ENCODE results near the gene RIMKLA. TPM values are rescaled to one million over a fixed set of nuclear protein-coding genes. Genes with fewer than 3 reads are reported as not detected.

Gene RIMKLA
- total and polyA plus RNA-seq, 10 of the 15 experiments (the other 5 are each of a cell fraction or from before 2014, with no cell fraction given), result 0.01 to 0.52 (median 0.08) TPM

GRCh38 chr1:42358791-42359190, 21.8 kb upstream of the RIMKLA start (continued):
- TF ChIP-seq RAD21 (IDR thresholded peaks at IDR 0.05; ENCODE audit: insufficient read depth, low read depth, low read length) (no peak), PRDM15 (CRISPR knock-in tag; IDR thresholded peaks at IDR 0.05) (no peak), ATF7 (IDR thresholded peaks at IDR 0.05; ENCODE audit: low read depth) (peak; percentile 70), E2F8 (IDR thresholded peaks at IDR 0.05; ENCODE audit: low read depth, partially characterized antibody) (no peak), POLR2AphosphoS2 (IDR thresholded peaks at IDR 0.05; ENCODE audit: low read depth, low read length) (no peak), MEF2A (IDR thresholded peaks at IDR 0.05; ENCODE audit: insufficient read depth, low read depth, low read length) (0 out of 2 replicates have a peak, but pooled peaks have one; percentile 63), ZBTB4 (CRISPR knock-in tag; IDR thresholded peaks at IDR 0.05) (no peak), NFXL1 (IDR thresholded peaks at IDR 0.05; ENCODE audit: borderline replicate concordance) (no peak), DPF2 (IDR thresholded peaks at IDR 0.05) (no peak), ETV6 (conservative IDR thresholded peaks at IDR 0.05 in 1 of 2, IDR thresholded peaks at IDR 0.05 in 1 of 2; ENCODE audit: borderline replicate concordance in 1 of 2, low read depth in 1 of 2) (no peak), MYB (IDR thresholded peaks at IDR 0.05; ENCODE audit: borderline replicate concordance, low read depth, low read length) (no peak), MTA2 (IDR thresholded peaks at IDR 0.05; ENCODE audit: low read depth) (peak; percentile 69; the same call in 1 of the 2 replicates), BACH1 (IDR thresholded peaks at IDR 0.05; ENCODE audit: borderline replicate concordance) (no peak; the same call in 1 of the 2 replicates), PKNOX1 (IDR thresholded peaks at IDR 0.05) (no peak), BCL11A (IDR thresholded peaks at IDR 0.05; ENCODE audit: low read depth, low read length) (no peak), TCF7 (IDR thresholded peaks at IDR 0.05; ENCODE audit: borderline replicate concordance) (no peak), MEF2B (IDR thresholded peaks at IDR 0.05; ENCODE audit: partially characterized antibody, poor library complexity, severe bottlenecking) (peak; percentile 76), RCOR1 (conservative IDR thresholded peaks at IDR 0.05; ENCODE audit: low read depth, low read length) (no peak), HDAC2 (IDR thresholded peaks at IDR 0.05) (no peak), BMI1 (IDR thresholded peaks at IDR 0.05; ENCODE audit: borderline replicate concordance) (no peak), YY1 (IDR thresholded peaks at IDR 0.05; ENCODE audit: low read depth, low read length) (no peak)

Data from GM12878 (cell line).